Fibroblast of pulmonary artery (primary cell): Measurements from ENCODE around the gene SHISA5.

Source experiments
- DNase-seq: peaks from one replicate; pipeline ENCODE4 v3.0.0-alpha.2; 2010; ENCODE audit warnings: low read depth
- H3K4me3 ChIP-seq: replicated peaks from 2 replicates; pipeline ENCODE4 v1.5.1; 2011; ENCODE audit warnings: low read depth, mild to moderate bottlenecking, control low read depth, low read length, moderate library complexity
- TF ChIP-seq, protein P1 (sequence below): IDR thresholded peaks from 2 replicates; pipeline ENCODE4 v1.5.1; 2011; ENCODE audit warnings: mild to moderate bottlenecking, control low read depth, low read length, inconsistent platforms; ENCODE audit errors: missing control alignments

SHISA5 gene

GRCh38 chr3:48422681-48423080, 81.3 kb downstream of the SHISA5 start:
- H3K4me3 ChIP-seq, result no peak overlapping the region
- TF ChIP-seq, protein P1, sequence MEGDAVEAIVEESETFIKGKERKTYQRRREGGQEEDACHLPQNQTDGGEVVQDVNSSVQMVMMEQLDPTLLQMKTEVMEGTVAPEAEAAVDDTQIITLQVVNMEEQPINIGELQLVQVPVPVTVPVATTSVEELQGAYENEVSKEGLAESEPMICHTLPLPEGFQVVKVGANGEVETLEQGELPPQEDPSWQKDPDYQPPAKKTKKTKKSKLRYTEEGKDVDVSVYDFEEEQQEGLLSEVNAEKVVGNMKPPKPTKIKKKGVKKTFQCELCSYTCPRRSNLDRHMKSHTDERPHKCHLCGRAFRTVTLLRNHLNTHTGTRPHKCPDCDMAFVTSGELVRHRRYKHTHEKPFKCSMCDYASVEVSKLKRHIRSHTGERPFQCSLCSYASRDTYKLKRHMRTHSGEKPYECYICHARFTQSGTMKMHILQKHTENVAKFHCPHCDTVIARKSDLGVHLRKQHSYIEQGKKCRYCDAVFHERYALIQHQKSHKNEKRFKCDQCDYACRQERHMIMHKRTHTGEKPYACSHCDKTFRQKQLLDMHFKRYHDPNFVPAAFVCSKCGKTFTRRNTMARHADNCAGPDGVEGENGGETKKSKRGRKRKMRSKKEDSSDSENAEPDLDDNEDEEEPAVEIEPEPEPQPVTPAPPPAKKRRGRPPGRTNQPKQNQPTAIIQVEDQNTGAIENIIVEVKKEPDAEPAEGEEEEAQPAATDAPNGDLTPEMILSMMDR, result no peak
- no peak for DNase-seq

GRCh38 chr3:48422272-48422671, 81.7 kb downstream of the SHISA5 start:
- H3K4me3 ChIP-seq, result no peak overlapping the region
- TF ChIP-seq, protein P1, result no peak
- DNase-seq, result no peak

DNA sequence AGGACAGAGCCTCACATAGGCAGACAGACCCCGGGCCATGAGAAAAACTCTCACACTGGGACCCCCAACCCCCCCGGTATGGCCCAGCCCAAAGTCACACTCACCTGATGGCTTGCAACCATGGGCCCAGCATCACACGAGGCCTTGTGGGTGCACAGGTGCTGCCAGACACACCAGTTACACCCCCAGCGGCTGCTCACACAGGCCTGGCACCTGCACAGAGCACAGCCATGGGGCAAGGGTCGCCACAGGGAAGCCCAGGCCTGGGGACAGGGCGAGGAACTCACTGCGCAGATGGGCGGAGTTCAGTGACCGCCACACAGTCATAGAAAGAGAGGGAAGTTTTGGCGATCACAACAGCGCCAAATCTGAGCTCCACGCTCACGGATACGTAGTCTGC, 83.4 kb downstream of the SHISA5 start:
- H3K4me3 ChIP-seq, result no peak overlapping the region
- no peak for DNase-seq
- TF ChIP-seq, protein P1, result no peak

DNA sequence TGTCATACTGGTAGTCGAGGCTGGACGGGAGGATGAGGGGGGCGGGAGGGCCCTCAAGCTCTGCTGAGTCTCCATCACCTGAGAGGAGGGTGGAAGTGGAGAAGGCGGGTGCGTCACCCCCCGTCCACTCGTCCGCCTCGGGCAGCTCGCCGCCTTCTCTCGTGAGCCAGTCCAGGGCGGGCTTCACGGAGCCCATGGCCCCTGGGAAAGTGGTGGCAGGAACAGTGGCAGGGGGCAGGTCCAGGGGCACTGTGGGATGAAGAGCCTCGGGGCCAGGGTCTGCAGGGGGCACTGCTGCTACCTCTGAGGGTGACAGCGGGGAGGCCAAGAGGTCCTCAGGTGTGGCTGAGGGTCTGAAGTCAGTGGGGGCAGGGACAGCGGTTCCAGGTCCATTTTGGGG, 84.4 kb downstream of the SHISA5 start:
- H3K4me3 ChIP-seq, result no peak overlapping the region
- TF ChIP-seq, protein P1, result no peak
- DNase-seq, result no peak

DNA sequence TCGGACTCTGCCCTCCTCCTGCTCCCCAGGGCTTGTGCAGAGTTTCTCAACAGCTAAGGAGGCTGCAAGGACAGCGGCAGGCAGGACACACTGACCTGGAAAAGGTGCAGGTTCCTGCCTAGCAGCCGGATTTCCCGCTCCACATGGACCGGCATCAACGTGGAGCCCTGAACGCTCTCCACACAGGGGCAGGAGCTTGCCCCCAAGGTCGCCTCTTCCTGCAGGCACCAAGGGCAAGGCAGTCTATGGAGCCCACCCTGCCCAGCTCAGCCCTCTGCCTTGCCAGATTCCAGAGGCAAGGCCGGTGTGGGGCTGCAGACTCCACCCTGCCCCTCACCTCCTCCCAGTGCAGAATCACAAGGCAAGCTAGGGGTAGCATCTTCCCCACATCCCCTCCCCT, 84.8 kb downstream of the SHISA5 start:
- no peak overlapping the region for H3K4me3 ChIP-seq
- TF ChIP-seq, protein P1, result no peak
- DNase-seq, result no peak

- TF ChIP-seq, protein P1, result no peak
- no peak for DNase-seq
Observed at GRCh38 chr3:48418651-48419050, 85.3 kb downstream of the SHISA5 start.

GRCh38 chr3:48418140-48418539, 85.8 kb downstream of the SHISA5 start:
- TF ChIP-seq, protein P1, result no peak
- no peak for DNase-seq

More at GRCh38 chr3:48418651-48419050, 85.3 kb downstream of the SHISA5 start:
- H3K4me3 ChIP-seq, result no peak overlapping the region

More at GRCh38 chr3:48418140-48418539, 85.8 kb downstream of the SHISA5 start:
- H3K4me3 ChIP-seq, result no peak overlapping the region
